ENCODE results near the gene TBRG4. TPM values are rescaled to one million over a fixed set of nuclear protein-coding genes. Genes with fewer than 3 reads are reported as not detected.

The TBRG4 gene
- total RNA-seq, 1 experiment from 2014 or later = 107 TPM

DNA sequence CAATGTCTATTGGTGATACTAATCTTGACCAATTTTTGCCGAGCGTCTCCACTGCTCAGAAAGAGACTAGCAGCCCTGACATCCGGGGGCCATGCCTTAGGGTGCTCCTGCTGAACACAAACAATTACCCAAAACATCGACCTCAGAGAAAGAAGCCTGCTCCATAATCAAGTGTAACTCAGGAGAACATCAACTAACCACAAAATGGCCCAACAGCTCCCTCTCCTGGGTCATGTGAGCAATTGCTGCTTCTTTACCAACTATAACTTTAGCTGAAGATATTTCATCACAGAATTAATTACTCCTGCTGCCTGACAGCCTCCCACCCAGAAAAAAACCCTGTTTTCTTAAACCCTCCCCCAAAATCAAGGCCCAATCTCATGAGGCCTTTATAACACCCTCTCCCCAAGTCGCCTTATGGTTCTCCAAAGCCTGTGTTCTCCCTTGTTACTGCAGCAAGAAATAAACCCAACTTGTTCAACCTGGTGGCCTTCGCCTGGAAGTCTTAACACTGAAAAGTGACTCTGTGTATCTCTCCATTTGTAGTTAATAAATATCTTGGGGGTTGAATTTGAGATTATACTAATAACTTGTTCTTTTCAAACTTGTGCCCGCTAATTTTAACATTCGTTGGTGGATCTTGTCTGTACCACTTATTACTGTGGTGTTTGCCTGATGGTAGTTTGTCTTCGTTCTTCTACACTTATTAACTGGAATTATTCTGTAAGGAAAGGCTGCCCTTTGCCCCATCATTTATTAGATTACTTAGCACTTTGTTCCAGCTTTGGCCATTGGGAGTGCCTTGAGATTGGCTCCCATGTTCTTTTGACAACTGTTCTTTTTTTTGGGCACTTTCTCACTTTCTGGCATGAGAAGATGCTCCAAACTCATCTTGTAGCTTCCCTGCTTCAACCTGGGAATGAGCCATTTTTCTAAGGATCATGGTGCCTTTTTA lies 24.9 kb upstream of the TBRG4 start:
- H3K4me3 ChIP-seq (ENCODE audit: low read length) = no peak overlapping the region
- H4K20me1 ChIP-seq (ENCODE audit: low read length) = no peaks in the 10 kb centered on the region
- no peaks in the 10 kb centered on the region for H3F3A ChIP-seq (ENCODE audit: low read length, unreplicated experiment)
- no peak overlapping the region for H3K27ac ChIP-seq (ENCODE audit: low read length)
- H3K27me3 ChIP-seq (ENCODE audit: low read length) = no peaks in the 10 kb centered on the region
- ChIA-PET POLR2A (ENCODE audit: unreplicated experiment) (interaction anchor here (0.6 kb wide), 1 partner anchor 278 kb away, joined by 7 read pairs; no protein-coding TSS in a partner anchor), CTCF (interaction anchor here (0.6 to 1.3 kb wide), 8 partner anchors 137 to 1842 kb away, joined by 3 to 14 read pairs (median 4); no protein-coding TSS in a partner anchor)
- no peaks in the 10 kb centered on the region for H3K79me2 ChIP-seq (ENCODE audit: low read length)
- BruUV-seq (replicated peaks) = no TSS peak
- no peaks in the 10 kb centered on the region for H3K9me2 ChIP-seq (replicated peaks; ENCODE audit: low read length)
- H3K4me1 ChIP-seq (ENCODE audit: insufficient read depth, low read length) = no peaks in the 10 kb centered on the region; the same call in 1 of the 2 replicates
- H3K9me3 ChIP-seq (ENCODE audit: low read length) = no peaks in the 10 kb centered on the region
- intact Hi-C loops (cut with micrococcal nuclease) = loop anchor here (1.0 kb wide), 3 partner anchors 163 to 548 kb away; no protein-coding TSS in a partner anchor
- H3K9ac ChIP-seq (ENCODE audit: low read length) = no peak overlapping the region
- peak overlapping the region; percentile 39 for H2AFZ ChIP-seq (ENCODE audit: low read length)
- TF ChIP-seq EZH2phosphoT487 (IDR thresholded peaks at IDR 0.05; ENCODE audit: borderline replicate concordance, low read length) = no peak
- no peak for TF ChIP-seq EZH2 (IDR thresholded peaks at IDR 0.05; ENCODE audit: low read length, unreplicated experiment)
- TF ChIP-seq CTCF (conservative IDR thresholded peaks at IDR 0.05; ENCODE audit: low read depth, low read length) = peak; percentile 90
- ATAC-seq (peak; percentile 88), DNase-seq (peak; percentile 78)
- no peaks in the 10 kb centered on the region for H3K36me3 ChIP-seq (ENCODE audit: low read depth, low read length)
- peak overlapping the region; percentile 40; the same call in 1 of the 2 replicates for H3K4me2 ChIP-seq (ENCODE audit: low read length)

GRCh38 chr7:45133877-45134276 lies 22.4 kb upstream of the TBRG4 start:
- Histone ChIP-seq H3K27ac (ENCODE audit: low read length) (no peak overlapping the region), H2AFZ (ENCODE audit: low read length) (no peak overlapping the region), H3K4me2 (ENCODE audit: low read length) (no peak overlapping the region), H3K9me3 (ENCODE audit: low read length) (no peaks in the 10 kb centered on the region), H3K27me3 (ENCODE audit: low read length) (no peaks in the 10 kb centered on the region), H3K4me3 (ENCODE audit: low read length) (no peak overlapping the region), H3K79me2 (ENCODE audit: low read length) (no peaks in the 10 kb centered on the region), H3F3A (ENCODE audit: low read length, unreplicated experiment) (no peaks in the 10 kb centered on the region), H3K36me3 (ENCODE audit: low read depth, low read length) (no peaks in the 10 kb centered on the region), H3K9me2 (replicated peaks; ENCODE audit: low read length) (no peaks in the 10 kb centered on the region), H4K20me1 (ENCODE audit: low read length) (no peaks in the 10 kb centered on the region), H3K4me1 (ENCODE audit: insufficient read depth, low read length) (no peaks in the 10 kb centered on the region; the same call in 1 of the 2 replicates), H3K9ac (ENCODE audit: low read length) (no peak overlapping the region)
- ATAC-seq (no peak), DNase-seq (no peak)
- POLR2A ChIA-PET (ENCODE audit: unreplicated experiment) = no interaction called here
- TF ChIP-seq EZH2 (IDR thresholded peaks at IDR 0.05; ENCODE audit: low read length, unreplicated experiment) = no peak
- TF ChIP-seq EZH2phosphoT487 (IDR thresholded peaks at IDR 0.05; ENCODE audit: borderline replicate concordance, low read length) = no peak
- TF ChIP-seq CTCF (conservative IDR thresholded peaks at IDR 0.05; ENCODE audit: low read depth, low read length) = no peak
- intact Hi-C loops (cut with micrococcal nuclease) = no loop called here
- no TSS peak for BruUV-seq (replicated peaks)
- CTCF ChIA-PET = no interaction called here

DNA sequence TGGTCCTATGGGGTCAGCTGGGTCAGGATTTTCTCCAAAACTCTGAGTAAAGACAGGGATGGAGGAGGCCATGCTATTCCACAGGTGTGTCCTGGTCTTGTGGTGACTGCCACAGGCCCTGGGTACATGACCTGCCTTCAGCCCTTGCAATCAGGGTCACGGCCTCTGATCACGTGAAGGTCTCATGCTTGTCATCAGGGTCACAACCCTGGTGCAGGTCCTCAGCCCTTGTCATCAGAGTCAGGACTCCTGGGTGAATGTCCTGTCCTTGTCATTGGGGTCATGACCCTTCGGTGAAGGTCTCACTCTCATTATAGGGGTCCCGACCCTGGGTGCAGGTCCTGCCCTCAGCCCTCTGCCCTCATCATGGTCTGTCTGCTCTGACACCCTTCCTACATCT lies 21.9 kb upstream of the TBRG4 start:
- intact Hi-C loops (cut with micrococcal nuclease) = no loop called here
- Histone ChIP-seq H3K4me3 (ENCODE audit: low read length) (no peak overlapping the region), H3K4me2 (ENCODE audit: low read length) (no peak overlapping the region), H2AFZ (ENCODE audit: low read length) (no peak overlapping the region), H3K27ac (ENCODE audit: low read length) (no peak overlapping the region), H3K79me2 (ENCODE audit: low read length) (no peaks in the 10 kb centered on the region), H3K4me1 (ENCODE audit: insufficient read depth, low read length) (no peaks in the 10 kb centered on the region; the same call in 1 of the 2 replicates), H3K36me3 (ENCODE audit: low read depth, low read length) (no peaks in the 10 kb centered on the region), H3K27me3 (ENCODE audit: low read length) (no peaks in the 10 kb centered on the region), H3K9me3 (ENCODE audit: low read length) (no peaks in the 10 kb centered on the region), H4K20me1 (ENCODE audit: low read length) (no peaks in the 10 kb centered on the region), H3F3A (ENCODE audit: low read length, unreplicated experiment) (no peaks in the 10 kb centered on the region), H3K9me2 (replicated peaks; ENCODE audit: low read length) (no peaks in the 10 kb centered on the region), H3K9ac (ENCODE audit: low read length) (no peak overlapping the region)
- CTCF ChIA-PET = no interaction called here
- TF ChIP-seq EZH2phosphoT487 (IDR thresholded peaks at IDR 0.05; ENCODE audit: borderline replicate concordance, low read length) = no peak
- TF ChIP-seq EZH2 (IDR thresholded peaks at IDR 0.05; ENCODE audit: low read length, unreplicated experiment) = no peak
- no peak for TF ChIP-seq CTCF (conservative IDR thresholded peaks at IDR 0.05; ENCODE audit: low read depth, low read length)
- DNase-seq (no peak), ATAC-seq (no peak)
- BruUV-seq (replicated peaks) = no TSS peak
- POLR2A ChIA-PET (ENCODE audit: unreplicated experiment) = no interaction called here
